ENCODE measurements around the gene LRRIQ1.
"Not testable (repeated sequence)": the region's sequence is repeated elsewhere in the genome, so short reads cannot be mapped to it uniquely, and the experiment has no call there.

LRRIQ1 gene

DNA sequence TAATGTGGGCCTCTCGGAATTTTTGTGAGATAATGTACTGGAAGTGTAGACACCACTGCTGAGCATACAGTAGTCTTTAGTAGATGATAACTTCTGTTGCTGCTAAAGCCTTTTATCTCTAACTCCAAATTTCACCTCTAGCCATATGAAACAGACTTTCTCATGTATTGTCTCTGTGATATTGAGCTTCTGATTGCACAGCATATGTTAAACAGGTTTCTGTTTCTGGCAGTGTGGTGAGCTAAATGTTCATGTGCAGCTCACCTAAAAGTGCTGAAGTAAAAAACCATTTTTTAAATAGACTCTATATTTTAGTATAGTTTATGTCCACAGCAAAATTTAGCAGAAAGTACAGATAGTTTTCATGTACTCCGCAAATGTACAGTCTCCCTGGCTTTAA lies 154.6 kb downstream of the LRRIQ1 start:
- no peak for DNase-seq

DNA sequence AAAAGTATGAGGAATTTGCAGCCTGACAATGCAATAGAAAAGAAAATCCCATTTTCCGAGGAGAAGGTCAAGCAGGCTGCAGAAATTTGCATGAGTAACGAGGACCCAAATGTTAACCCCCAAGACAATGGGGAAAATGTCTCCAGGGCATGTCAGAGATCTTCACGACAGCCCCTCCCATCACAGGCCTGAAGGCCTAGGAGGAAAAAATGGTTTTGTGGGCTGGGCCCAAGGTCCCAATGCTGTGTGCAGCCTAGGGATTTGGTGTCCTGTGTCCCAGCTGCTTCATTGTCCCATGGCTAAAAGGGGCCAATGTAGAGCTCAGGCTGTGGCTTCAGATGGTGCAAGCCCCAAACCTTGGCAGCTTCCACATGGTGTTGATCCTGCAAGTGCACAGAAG lies 167.7 kb downstream of the LRRIQ1 start:
- not testable (repeated sequence) for DNase-seq

DNA sequence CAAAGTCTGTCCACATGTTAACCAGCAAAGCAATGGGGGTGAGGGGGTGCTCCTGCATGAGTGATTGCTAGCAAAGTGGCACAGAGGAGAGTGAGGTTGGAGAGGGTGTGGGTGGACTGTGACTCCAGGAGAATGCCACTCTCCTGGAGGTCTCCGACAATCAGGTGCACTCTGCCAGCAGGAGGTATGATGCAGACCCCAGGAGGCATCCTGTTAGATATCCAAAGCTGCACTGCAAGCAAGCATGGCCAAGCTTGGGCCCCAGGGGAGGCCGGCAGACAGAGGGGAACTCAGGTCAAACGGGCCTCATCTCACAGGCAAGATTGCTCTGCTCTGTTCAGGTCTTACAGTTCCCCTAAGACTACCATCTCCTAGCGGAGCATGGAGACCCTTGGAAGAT lies 170.4 kb downstream of the LRRIQ1 start:
- DNase-seq = no peak

DNA sequence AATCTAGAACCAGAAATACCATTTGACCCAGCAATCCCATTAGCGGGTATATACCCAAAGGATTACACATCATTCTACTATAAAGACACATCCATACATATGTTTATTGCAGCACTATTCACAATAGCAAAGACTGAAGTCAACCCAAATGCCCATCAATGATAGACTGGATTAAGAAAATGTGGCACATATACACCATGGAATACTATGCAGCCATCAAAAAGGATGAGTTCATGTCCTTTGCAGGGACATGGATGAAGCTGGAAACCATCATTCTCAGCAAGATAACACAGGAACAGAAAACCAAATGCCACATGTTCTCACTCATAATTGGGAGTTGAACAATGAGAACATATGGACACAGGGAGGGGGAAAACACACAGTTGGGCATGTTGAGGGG lies 188.2 kb downstream of the LRRIQ1 start:
- not testable (repeated sequence) for DNase-seq

DNA sequence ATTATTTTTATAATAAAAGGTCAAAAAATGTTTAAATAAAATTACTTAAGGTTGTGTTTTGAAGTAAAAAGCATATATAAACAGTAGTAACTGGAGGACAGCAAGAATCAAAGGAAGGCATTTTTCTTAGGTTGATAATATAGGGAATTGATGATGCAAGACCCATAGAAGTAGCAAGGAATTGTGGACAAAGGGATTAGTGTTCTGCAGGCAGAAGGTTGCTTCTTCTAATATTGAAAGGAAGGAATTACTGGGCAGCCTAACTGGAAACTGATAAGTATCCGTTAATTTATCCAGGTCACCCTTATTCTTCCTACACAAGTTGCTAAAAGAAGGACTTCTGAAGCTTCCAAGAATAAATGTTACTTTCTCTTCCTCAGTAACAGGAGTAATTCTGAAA lies 189.3 kb downstream of the LRRIQ1 start:
- no peak for DNase-seq

DNA sequence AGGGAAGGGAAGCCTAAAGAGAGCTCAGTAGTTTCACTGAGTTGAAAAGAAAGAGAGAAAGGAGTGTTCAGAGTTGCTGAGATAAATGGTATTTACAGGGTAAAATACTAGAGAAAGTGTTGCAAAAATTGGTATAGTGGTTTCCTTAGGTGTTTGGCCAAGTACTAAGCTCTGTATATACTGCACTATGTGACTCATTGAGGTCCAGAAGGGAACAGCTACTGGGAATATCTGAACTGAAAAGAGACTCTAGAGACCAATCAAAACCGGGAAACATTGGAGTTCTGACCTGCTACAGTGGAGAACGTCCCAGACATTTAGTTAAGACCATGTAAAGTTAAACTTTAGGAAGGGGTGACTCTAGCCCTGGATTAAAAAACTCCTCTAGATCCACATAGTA lies 201.2 kb downstream of the LRRIQ1 start:
- no peak for DNase-seq

DNA sequence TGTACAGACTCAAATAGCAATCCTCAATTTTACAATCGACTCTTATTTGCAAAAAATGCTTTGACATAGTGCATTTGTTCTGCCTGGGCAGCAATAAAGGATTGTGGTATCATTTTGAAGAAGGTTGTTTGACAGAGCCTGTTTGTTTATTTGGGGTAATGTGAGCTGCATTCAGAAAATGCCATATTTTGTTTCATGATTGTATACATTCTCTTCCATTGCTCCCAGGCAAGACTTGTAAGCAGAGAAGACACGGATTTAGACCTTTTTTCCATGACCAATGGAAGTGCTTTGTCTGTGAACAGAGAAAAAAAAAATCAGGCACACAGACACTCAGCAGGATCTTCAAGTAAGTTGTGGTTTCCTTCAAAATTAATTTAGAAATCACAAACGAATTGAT lies 208.4 kb downstream of the LRRIQ1 start:
- DNase-seq = no peak

DNA sequence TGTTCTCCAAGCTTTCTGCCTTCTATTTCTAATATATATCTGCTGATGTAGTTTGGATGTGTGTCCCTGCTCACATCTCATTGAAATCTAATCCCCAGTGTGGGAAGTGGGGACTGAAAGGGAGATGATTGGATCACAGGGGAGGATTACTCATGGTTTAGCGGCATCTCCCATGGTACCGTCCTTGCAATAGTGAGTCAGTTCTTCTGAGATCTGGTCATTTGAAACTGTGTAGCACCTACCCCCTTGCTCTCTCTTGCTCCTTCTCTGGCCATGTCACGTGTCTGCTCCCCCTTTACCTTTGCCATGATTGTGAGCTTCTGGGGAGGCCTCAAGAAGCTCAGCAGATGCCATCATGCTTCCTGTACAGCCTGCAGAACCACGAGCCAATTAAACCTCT lies 217.7 kb downstream of the LRRIQ1 start:
- DNase-seq = no peak

DNA sequence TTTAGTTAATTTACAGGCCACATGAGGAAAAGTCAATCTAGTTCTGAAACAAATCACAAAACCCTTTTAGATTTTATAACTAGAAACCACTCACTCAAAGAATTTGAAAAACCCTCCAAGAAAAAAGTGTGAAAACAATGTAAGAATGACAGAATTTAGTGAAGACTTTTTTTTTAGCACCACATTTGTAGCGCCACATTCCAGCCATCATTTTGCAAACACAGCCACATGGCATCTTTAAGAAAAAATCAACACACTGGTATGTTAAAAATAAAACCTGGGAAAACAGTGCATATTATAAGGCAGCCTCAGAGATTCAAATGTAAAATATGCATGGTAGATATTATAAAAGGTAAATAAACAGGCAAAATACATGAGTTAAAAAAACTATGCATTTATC lies 221.5 kb downstream of the LRRIQ1 start:
- no peak for DNase-seq

DNA sequence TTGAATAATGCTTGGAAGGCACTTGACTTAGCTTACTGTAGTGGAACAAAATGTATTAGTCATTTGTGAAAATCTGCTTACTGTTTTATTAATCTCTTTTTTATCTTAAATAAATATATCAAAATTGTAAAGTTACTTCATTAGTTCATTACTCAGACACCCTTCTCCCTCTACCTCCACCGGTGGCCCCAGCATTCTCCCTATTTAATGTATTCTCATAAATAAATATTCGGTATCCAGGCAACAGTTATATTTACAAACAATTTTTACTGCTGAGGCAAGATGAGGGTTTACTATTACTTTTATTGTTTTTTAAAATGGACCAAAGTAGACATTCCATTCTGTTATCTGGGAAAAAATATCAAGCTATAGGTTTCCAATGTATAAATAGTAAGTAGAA lies 224.3 kb downstream of the LRRIQ1 start:
- no peak for DNase-seq

DNA sequence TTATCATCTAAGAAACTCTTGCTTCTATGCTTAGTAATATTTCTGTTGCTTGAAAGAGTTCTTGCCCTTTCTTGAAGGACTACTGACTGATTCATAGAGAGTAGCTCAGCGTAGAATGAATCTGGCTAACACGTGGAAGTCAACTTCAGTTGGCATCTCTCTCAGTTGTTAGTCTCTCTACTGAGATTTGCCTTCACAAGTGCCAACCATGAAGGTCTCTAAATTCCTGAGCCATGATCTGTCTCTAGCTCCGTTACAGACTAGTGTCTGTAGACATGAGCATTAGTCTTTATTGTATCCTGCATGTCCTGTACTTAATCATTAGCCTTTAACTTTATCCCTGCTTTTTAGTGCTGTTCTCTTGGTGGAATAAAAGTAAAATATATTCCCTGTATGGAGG lies 224.7 kb downstream of the LRRIQ1 start:
- no peak for DNase-seq

DNA sequence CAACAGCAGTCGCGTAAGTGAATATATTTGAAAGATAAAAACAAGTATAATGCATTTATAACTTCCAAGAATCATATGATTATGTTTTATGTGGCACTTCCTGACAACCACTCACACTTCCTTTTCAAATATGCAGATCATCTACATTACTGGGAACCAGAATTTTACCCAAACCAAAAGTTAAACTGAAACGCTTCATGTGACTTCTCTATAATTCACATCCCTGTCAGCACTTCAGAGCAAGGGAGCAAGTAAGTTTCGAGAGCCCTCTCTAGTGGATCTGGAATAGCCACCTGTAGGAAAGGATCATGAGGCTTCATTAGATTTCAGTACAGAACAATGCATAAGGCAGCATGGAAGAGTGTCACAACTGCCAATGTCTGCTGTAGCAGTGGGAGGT lies 230.2 kb downstream of the LRRIQ1 start:
- no peak for DNase-seq

DNA sequence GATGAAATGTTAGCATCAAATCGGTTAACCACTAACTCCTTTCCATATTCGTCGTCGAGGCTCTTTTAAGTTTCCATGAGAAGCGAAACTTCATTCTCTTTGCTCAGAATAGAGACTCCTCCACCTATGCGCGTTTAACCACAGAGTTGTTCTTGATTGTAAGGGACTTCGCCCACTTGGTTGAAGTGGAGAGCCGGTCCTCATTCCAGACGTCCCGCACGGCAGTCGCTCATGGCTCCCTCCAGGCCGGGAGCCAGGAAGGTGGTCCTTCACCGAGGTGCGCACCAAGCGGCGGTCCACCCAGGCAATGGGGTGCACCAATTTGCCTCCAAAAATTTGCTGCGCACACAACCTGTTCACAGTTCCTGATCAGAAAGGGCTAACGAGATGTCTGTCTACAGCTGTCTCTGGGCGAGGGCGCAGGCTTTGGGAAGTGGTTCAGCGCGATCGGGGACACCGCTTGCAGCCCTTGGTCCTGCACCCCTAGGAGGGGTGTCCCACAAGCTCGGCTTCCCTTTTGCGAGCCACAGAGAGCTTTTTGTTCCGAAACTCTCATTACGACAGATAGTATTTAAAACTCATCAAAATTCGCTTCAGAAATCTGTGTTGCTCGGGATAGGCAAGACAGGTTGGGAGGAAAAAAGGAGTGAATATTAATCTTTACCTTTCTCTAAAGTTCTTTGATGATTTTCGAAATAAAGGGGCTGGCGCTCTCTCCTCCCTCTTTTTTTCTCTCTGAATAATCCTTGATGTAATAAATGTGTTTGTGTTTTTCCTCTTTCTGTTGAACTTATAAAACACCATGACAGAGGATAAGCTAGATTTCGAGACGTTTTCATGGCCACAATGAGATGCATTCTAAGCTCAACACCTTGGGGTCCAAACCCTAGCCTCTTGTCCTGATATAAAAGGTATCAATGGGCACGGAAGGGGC lies 237.5 kb downstream of the LRRIQ1 start:
- peak; percentile 36 for DNase-seq

DNA sequence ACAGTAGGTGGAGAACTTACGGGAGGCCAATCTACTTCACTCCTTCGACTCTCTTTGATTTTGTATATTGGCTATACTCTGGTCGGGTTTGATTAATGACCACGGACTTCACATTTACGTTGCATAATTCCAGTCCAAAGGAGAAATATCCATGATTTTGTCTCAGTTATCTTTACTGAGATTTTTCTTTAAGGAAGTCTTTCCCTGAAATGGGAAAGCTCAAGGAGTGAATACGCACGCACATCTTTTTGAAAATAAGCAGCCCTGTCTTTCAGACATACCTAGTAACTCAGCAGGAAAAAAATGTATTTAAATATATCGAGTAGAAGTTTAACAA lies 238.1 kb downstream of the LRRIQ1 start:
- DNase-seq = no peak

DNA sequence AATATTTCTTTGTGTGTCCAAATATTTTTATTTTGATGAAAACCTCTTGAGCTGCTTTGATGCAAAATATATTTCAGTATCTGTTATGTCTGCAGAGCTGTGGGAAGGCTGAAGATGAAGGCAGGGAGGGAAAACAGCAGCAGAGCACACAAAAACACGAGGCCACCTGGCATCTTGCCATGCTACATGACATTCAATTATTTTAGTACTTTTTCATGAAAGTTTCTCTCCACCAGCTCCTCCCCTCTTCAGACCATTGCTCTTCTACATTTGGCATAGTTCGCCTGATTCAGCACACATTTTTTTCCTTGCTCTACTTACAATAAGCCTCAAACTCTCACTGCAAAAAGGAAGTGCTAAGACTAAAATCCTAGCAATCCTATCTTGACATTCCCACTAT lies 239.2 kb downstream of the LRRIQ1 start:
- DNase-seq = no peak

DNA sequence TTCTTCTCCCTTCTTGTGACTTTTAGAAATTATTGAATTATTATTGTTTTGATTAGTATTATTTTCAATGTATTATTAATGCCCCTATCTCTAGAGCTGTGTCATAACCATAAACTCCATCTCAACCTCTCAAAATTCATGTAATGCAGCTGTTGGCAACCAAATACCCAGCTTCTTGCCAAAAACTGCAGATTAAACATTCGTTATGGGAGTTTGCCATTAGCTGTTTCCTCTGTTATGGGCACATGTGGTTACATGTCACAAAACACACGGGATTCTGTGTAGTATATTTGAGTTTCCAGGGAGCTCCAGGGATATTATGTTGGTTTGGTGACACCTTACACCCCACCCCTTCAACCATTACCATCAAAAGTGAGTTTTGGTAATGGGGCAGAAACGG lies 241.0 kb downstream of the LRRIQ1 start:
- DNase-seq = no peak

DNA sequence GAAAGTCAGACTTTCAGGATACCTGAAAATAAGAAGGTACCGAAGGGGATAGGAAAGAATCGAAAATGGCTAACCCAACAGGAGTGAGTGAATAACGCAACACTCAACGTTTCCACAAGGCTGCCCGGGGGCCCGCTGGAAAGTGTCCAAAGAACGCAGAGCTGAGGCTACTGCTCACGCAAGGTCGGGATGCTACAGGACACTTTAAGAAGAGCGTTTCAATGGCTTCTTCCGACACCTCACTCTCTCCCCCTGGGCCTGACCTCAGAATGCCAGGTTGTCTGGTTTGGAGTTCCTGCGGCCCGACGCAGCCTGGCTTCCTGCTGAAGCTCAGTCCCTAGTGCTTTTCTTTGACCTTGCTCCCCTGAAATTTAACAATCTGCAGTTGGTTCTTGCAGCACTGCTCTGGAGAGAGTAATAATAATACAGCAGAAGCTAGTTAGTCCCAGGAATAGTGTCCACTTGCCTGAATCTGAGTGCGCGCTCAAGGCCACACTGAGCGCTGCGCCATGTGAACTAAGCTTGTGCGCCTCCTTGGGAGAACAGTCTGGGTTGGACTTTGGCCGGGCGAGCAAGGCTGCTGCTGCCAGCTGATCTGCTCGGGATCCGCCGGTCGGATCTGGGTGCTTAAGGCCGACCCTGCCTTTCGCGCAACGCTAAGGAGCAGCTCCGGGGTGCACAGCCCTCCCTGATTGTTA lies 241.9 kb downstream of the LRRIQ1 start:
- no peak for DNase-seq

DNA sequence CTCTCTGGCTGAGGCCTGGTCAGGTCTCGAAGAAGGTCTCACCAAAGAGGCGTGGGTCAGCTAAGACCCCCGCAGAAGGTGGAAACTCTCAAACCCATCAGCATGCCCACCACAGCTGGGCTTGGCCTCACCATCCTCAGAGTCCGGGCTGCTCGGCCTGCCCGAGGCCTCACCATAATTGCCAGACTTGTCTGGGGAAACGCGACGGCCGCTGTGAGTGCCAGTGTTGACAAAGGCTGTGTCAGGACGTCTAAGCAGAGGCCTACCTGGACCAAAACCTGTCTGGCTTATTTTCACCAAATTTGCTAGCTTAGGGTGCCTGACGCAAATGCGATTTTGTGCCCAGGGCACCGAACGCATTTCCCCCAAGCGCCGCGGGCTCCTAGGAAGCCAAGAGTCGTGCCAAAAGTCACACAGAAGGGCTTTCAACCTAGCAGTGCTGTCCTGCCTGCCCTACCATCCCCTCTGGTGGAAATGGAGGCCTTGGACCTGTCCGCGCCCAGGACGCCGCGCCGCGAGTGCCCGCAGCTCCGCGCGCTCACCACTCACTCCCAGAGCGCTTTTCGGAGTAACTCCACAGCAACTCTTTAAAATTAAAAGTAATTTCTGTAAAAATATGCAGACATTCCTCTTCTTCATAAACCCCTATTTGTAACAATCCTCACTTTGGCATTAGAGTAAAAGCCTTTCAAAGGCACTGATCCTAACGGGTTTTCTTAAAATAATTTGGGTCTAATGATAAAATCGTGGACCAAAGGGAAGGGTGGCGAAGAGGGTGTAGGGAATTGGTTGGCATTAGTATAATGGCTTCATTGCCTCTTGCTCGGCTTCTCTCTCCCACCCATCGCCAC lies 242.7 kb downstream of the LRRIQ1 start:
- peak; percentile 25 for DNase-seq

DNA sequence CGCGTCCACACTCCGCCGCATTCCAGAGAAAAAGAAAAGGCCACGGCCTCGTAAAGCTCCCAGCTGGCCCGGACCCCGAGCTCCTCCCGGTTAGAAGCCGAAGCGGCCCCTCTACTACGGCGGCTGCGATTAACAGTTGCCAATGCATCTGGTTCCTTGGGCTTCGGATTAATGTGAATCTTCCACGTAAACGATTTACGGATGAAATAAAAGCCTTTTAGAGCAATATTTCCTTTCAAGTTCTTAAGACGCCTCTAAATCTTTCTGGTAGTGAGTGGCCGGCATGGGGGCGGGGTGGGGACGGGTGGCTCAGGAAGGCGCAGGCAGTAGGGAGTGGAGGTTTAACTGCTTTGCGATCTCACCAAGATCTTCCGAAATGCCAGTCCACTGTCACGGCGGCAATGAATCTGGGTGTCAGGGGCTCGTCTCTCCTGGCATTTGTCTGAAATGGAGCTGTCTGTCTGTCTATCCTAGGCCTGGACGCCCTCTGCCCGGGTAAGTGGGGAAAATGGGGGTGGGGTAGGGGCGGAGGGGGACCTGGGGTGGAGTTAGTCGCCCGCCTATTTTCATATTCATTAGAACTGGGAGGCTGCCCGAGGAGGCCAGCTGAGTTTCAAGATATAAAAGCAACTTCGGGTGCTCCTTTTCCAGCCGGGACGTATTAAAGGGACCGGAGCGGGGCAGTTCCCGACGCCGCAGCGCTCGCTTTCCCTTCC lies 243.5 kb downstream of the LRRIQ1 start:
- DNase-seq = peak; percentile 73

DNA sequence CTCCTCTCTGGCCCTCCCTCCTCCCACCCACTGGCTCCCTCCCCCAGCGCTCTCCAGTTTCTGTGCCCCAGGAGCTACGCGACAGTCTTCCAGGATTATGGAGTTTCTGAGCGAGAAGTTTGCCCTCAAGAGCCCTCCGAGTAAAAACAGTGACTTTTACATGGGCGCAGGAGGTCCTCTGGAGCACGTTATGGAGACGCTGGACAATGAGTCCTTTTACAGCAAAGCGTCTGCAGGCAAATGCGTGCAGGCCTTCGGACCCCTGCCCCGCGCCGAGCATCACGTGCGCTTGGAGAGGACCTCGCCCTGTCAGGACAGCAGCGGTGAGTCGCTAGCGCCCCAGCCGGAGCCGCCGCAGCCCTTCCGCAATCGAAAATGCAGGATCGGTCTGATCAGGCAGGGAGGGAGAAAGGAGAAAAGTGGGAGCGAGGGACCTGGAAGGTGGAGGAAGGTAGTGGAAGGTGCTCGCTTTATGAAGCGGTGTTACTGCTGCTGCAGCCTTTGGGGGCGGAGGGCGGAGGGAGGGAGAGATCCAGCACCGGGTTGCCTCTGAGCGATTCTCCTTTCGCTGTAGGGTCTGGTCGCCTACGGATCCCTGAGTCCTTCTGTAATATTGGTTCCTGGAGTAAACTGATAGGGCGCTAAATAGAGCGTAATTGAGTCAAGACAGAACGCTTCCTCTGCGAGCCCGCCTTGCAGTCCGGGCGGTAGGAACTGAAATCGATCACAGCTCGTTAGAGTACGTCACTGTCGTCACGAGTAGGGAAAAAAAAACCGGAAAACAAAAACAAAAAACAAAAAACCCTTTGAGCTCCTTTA lies 244.2 kb downstream of the LRRIQ1 start, which contains the start of gene ALX1:
Gene ALX1 (plus strand): TSS at position 56 of the 819 bp plus-strand sequence. CDS start 42 bp downstream, at position 98.
- peak; percentile 61 for DNase-seq

DNA sequence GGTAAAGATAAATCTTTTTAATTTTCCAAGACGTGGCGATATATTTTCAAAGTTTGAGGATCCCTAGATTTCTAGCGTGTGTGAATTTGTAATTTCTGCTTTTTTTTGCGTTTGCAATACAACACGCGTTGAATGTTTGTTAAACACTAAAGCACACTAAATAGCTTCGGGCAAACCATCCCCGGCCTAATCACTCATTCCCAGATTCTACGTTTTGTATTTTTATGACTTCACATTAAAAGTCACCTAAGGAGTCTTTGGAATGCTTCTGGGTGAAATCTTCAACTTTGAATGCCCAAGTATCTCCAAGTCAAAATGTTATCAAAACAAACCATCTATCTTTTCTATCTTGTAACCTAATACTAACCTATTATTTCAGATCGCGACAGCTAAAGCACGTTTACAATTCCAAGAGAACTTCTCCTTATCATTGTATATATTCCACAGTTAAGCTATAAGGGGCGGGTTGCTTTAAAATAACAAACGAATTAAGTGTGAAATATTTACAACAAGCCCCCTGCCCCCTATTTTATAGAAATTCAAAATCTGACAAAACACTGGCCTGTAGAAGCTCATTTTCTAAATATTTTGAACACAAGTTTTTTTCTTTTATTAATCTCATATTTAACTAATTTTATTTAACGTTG lies 245.0 kb downstream of the LRRIQ1 start:
- peak; percentile 17 for DNase-seq
